HCT116 (cell line): ENCODE measurements around the gene CHM. TPM values are rescaled to one million over a fixed set of nuclear protein-coding genes. Genes with fewer than 3 reads are reported as not detected.
A peak's percentile ranks its signal among the peaks of the same experiment; 100 is the strongest.

Experiments used
- ATAC-seq: fragments of 200-7000 bp; cut with Tn5 transposase; 2 replicates; pipeline ENCODE4 v1.9.1; 2020; ENCODE audit warnings: mild to moderate bottlenecking, moderate library complexity
- BruUV-seq: library from RNA; stranded (reverse); fragments of 400-500 nt; replicated peaks from 2 replicates; lab custom pipeline; 2021; lab: Mats Ljungman, UMichigan
- CTCF ChIA-PET: fragments of 300-600 bp; sonication (Branson Sonifier 250); formaldehyde crosslinking; loops from one replicate; lab custom pipeline; 2021; ENCODE audit warnings: antibody characterized with exemption; lab: Charles Lee
- POLR2A ChIA-PET: fragments of 300-600, 350-600 bp; sonication (Branson Sonifier 250); formaldehyde crosslinking; loops from one replicate; lab custom pipeline; 2021; ENCODE audit warnings: antibody characterized with exemption; lab: Charles Lee
- RAD21 ChIA-PET, 2 experiments: fragments of 300-600 bp; sonication (Branson Sonifier 250); formaldehyde crosslinking; loops; one replicate each; lab custom pipeline; 2023; ENCODE audit warnings: low total read pairs in 2 of 2; ENCODE audit not compliant: uncharacterized antibody in 2 of 2, unreplicated experiment in 2 of 2, low non-redundant PET in 1 of 2; lab: Charles Lee
- DNase-seq: peaks from one replicate; pipeline ENCODE4 v3.0.0-alpha.2; 2010; ENCODE audit warnings: low read depth, low spot score
- H2AFZ ChIP-seq: fragments of 200-600 bp; shearing (Covaris generic), sonication (generic); 2 replicates; pipeline ENCODE4 v1.6.1; 2017; ENCODE audit warnings: low read depth, mixed run types, mixed read lengths, antibody characterized with exemption, low read length; ENCODE audit not compliant: poor library complexity, severe bottlenecking
- H3K27ac ChIP-seq: 2 replicates; pipeline ENCODE4 v1.5.1; 2012; ENCODE audit warnings: low read depth, low read length
- H3K27me3 ChIP-seq: fragments of 200-600 bp; sonication (generic); 2 replicates; pipeline ENCODE4 v1.6.1; 2016; ENCODE audit warnings: mixed run types, low read length, mixed read lengths; ENCODE audit not compliant: insufficient read depth
- H3K36me3 ChIP-seq, 2 experiments: fragments of 200-500 bp in 1 of 2; fragments of 200-600 bp in 1 of 2; sonication (Bioruptor generic) in 1 of 2; sonication (generic) in 1 of 2; 2 replicates each; pipeline versions ENCODE4 v1.5.1 to v1.6.1; 2014 to 2016; ENCODE audit warnings: low read length in 2 of 2, inconsistent platforms in 1 of 2, mixed read lengths in 1 of 2, mixed run types in 1 of 2; ENCODE audit not compliant: insufficient read depth in 2 of 2, control insufficient read depth in 1 of 2
- H3K4me1 ChIP-seq, 2 experiments: fragments of 200-600 bp in 1 of 2; sonication (generic) in 1 of 2; 2 replicates each; pipeline versions ENCODE4 v1.5.1 to v1.6.1; 2012 to 2017; ENCODE audit warnings: low read length in 2 of 2, inconsistent platforms in 1 of 2, mild to moderate bottlenecking in 1 of 2, mixed read lengths in 1 of 2, mixed run types in 1 of 2, moderate library complexity in 1 of 2; ENCODE audit not compliant: insufficient read depth in 2 of 2, control insufficient read depth in 1 of 2
- H3K4me2 ChIP-seq: fragments of 200-600 bp; sonication (generic); 2 replicates; pipeline ENCODE4 v1.6.1; 2017; ENCODE audit warnings: mixed run types, low read length, mixed read lengths
- H3K4me3 ChIP-seq, 2 experiments: fragments of 200-600 bp in 1 of 2; sonication (generic) in 1 of 2; replicated peaks in 1 of 2; 2 replicates each; pipeline ENCODE4 v1.5.1; 2011 to 2016; ENCODE audit warnings: low read length in 2 of 2, control low read depth in 1 of 2, low read depth in 1 of 2, mild to moderate bottlenecking in 1 of 2, mixed read lengths in 1 of 2, mixed run types in 1 of 2
- H3K79me2 ChIP-seq: fragments of 200-600 bp; sonication (generic); 2 replicates; pipeline ENCODE4 v1.6.1; 2017; ENCODE audit warnings: mild to moderate bottlenecking, mixed run types, low read length, moderate library complexity, mixed read lengths; ENCODE audit not compliant: insufficient read depth
- H3K9ac ChIP-seq: fragments of 200-600 bp; sonication (generic); 2 replicates; pipeline ENCODE4 v1.6.1; 2016; ENCODE audit warnings: low read length, mixed read lengths
- H3K9me2 ChIP-seq: fragments of 200-600 bp; sonication (generic), shearing (Covaris generic); 2 replicates; pipeline ENCODE4 v1.6.1; 2017; ENCODE audit warnings: mixed run types, mild to moderate bottlenecking, moderate library complexity; ENCODE audit not compliant: insufficient read depth
- H3K9me3 ChIP-seq, 2 experiments: fragments of 200-500 bp in 1 of 2; fragments of 200-600 bp in 1 of 2; sonication (Bioruptor generic) in 1 of 2; sonication (generic) in 1 of 2; 2 replicates each; pipeline ENCODE4 v1.6.1; 2014 to 2017; ENCODE audit warnings: low read length in 2 of 2, mixed read lengths in 2 of 2, inconsistent platforms in 1 of 2, low read depth in 1 of 2, mild to moderate bottlenecking in 1 of 2, mixed run types in 1 of 2, moderate library complexity in 1 of 2; ENCODE audit not compliant: control insufficient read depth in 1 of 2, insufficient read depth in 1 of 2
- H4K20me1 ChIP-seq: fragments of 200-600 bp; sonication (generic), shearing (Covaris generic); 2 replicates; pipeline ENCODE4 v1.6.1; 2017; ENCODE audit warnings: mixed run types, mild to moderate bottlenecking, moderate library complexity; ENCODE audit not compliant: insufficient read depth
- CTCF ChIP-seq, 3 experiments: fragments of 200-600 bp in 1 of 3; sonication (generic) in 1 of 3; IDR thresholded peaks in 2 of 3; conservative IDR thresholded peaks in 1 of 3; 2 replicates each; pipeline ENCODE4 v1.5.1; 2012 to 2017; ENCODE audit warnings: low read depth in 2 of 3, low read length in 2 of 3, antibody characterized with exemption in 1 of 3, borderline replicate concordance in 1 of 3, control low read depth in 1 of 3, mild to moderate bottlenecking in 1 of 3, mixed read lengths in 1 of 3, mixed run types in 1 of 3, moderate library complexity in 1 of 3; ENCODE audit not compliant: insufficient read depth in 1 of 3
- EGR1 ChIP-seq: IDR thresholded peaks from 2 replicates; pipeline ENCODE4 v1.6.1; 2012; ENCODE audit warnings: low read depth
- JUND ChIP-seq: IDR thresholded peaks from 2 replicates; pipeline ENCODE4 v1.6.1; 2012
- MAX ChIP-seq: IDR thresholded peaks from 2 replicates; pipeline ENCODE4 v1.6.1; 2012
- POLR2AphosphoS5 ChIP-seq: IDR thresholded peaks from 2 replicates; pipeline ENCODE4 v1.6.1; 2011; ENCODE audit warnings: mild to moderate bottlenecking, low read depth, low read length, moderate library complexity
- RAD21 ChIP-seq: IDR thresholded peaks from 2 replicates; pipeline ENCODE4 v1.6.1; 2012; ENCODE audit warnings: low read depth, mild to moderate bottlenecking
- TCF7L2 ChIP-seq: IDR thresholded peaks from 2 replicates; pipeline ENCODE4 v1.7.0; 2011; ENCODE audit warnings: borderline replicate concordance, inconsistent platforms; ENCODE audit not compliant: insufficient read depth, insufficient read length; ENCODE audit errors: extremely low read depth
- ZBTB33 ChIP-seq: IDR thresholded peaks from 2 replicates; pipeline ENCODE4 v1.6.1; 2011; ENCODE audit warnings: mild to moderate bottlenecking, low read length, moderate library complexity; ENCODE audit not compliant: insufficient replicate concordance; ENCODE audit errors: extremely low read depth
- ZNF274 ChIP-seq: fragments of 200-500 bp; sonication (Bioruptor generic); IDR thresholded peaks from 2 replicates; pipeline ENCODE4 v1.6.1; 2014; ENCODE audit warnings: mild to moderate bottlenecking, low read depth, low read length, inconsistent platforms
- intact Hi-C: fragments of 100-400 bp; cut with micrococcal nuclease; formaldehyde crosslinking; loops from 2 replicates; pipeline ENCODE4 v1.10.0; 2022
- total RNA-seq: library from RNA; stranded (reverse); gene quantifications from one replicate; pipeline ENCODE4 v1.2.1, GENCODE V29; 2021; ENCODE audit not compliant: unreplicated experiment

CHM gene
- total RNA-seq, 1 experiment from 2014 or later: 17.1 TPM

- Histone ChIP-seq H4K20me1 (no peaks in the 10 kb centered on the region), H2AFZ (no peak overlapping the region), H3K9me3 (no peaks in the 10 kb centered on the region), H3K4me3 (no peak overlapping the region), H3K9me2 (no peaks in the 10 kb centered on the region), H3K27me3 (no peaks in the 10 kb centered on the region), H3K4me1 (no peaks in the 10 kb centered on the region), H3K27ac (no peak overlapping the region), H3K79me2 (no peaks in the 10 kb centered on the region), H3K4me2 (no peak overlapping the region), H3K9ac (no peak overlapping the region), H3K36me3 (no peaks in the 10 kb centered on the region)
- no TSS peak for BruUV-seq
- TF ChIP-seq TCF7L2: no peak
- peak; percentile 34 for TF ChIP-seq RAD21
- TF ChIP-seq CTCF (IDR thresholded peaks at IDR 0.05 in 2 of 3, conservative IDR thresholded peaks at IDR 0.05 in 1 of 3; ENCODE audit: borderline replicate concordance in 1 of 3, insufficient read depth in 1 of 3, low read depth in 2 of 3, low read length in 2 of 3): peak in 2 of 3 experiments; percentile 2 to 29; a peak in 2 of 6 replicates
- ATAC-seq: peak; percentile 66
- CTCF ChIA-PET: no interaction called here
- intact Hi-C loops: loop anchor here (2.0 kb wide), 1 partner anchor 216 kb away; no protein-coding TSS in a partner anchor
- RAD21 ChIA-PET: interaction anchor here in 1 of 2 experiments (0.7 kb wide), 1 partner anchor 215 kb away, joined by 3 read pairs; no protein-coding TSS in a partner anchor
- DNase-seq: no peak
- POLR2A ChIA-PET: no interaction called here
Observed at GRCh38 chrX:86066998-86067397, 19.6 kb upstream of the CHM start.

- ATAC-seq: no peak
- intact Hi-C loops: no loop called here
- CTCF ChIA-PET: no interaction called here
- TF ChIP-seq POLR2AphosphoS5: no peak
- no peak for TF ChIP-seq MAX
- TF ChIP-seq EGR1: no peak
- no peak for TF ChIP-seq ZBTB33
- TF ChIP-seq ZNF274: no peak
- TF ChIP-seq JUND: no peak
- no peak for TF ChIP-seq RAD21
- no peak for TF ChIP-seq CTCF (IDR thresholded peaks at IDR 0.05 in 2 of 3, conservative IDR thresholded peaks at IDR 0.05 in 1 of 3; ENCODE audit: borderline replicate concordance in 1 of 3, insufficient read depth in 1 of 3, low read depth in 2 of 3, low read length in 2 of 3)
Observed at GRCh38 chrX:86061407-86061806, 14.0 kb upstream of the CHM start.

More at GRCh38 chrX:86061407-86061806, 14.0 kb upstream of the CHM start:
- POLR2A ChIA-PET: no interaction called here
- Histone ChIP-seq H3K9me3 (no peaks in the 10 kb centered on the region), H3K27ac (no peak overlapping the region), H4K20me1 (no peaks in the 10 kb centered on the region), H3K4me2 (no peak overlapping the region), H2AFZ (no peak overlapping the region), H3K4me3 (no peak overlapping the region), H3K9ac (no peak overlapping the region), H3K79me2 (no peaks in the 10 kb centered on the region), H3K4me1 (no peaks in the 10 kb centered on the region), H3K27me3 (no peaks in the 10 kb centered on the region), H3K36me3 (no peaks in the 10 kb centered on the region), H3K9me2 (no peaks in the 10 kb centered on the region)
- RAD21 ChIA-PET: no interaction called here
- DNase-seq: no peak
- BruUV-seq: no TSS peak
